VCaP (cell line): ENCODE measurements around the gene TRMT10A.

Experiments
- H3K27ac ChIP-seq: fragments of 450-650 bp; 2 replicates; pipeline ENCODE4 v1.5.1; 2017
- CTCF ChIP-seq: fragments of 450-650 bp; conservative IDR thresholded peaks from 2 replicates; pipeline ENCODE4 v1.5.1; 2017; ENCODE audit warnings: mild to moderate bottlenecking, moderate library complexity

The TRMT10A gene

GRCh38 chr4:99578714-99579113 lies 14.9 kb upstream of the TRMT10A start:
- no peak for TF ChIP-seq CTCF
- H3K27ac ChIP-seq: no peak overlapping the region

GRCh38 chr4:99574530-99575324 lies 10.9 kb upstream of the TRMT10A start, which contains the start of gene MTTP:
Gene MTTP (plus strand): TSS chr4:99574824. CDS start chr4:99574910, 86 bp downstream.
- no peak for TF ChIP-seq CTCF

GRCh38 chr4:99573735-99574368 lies 10.0 kb upstream of the TRMT10A start:
- TF ChIP-seq CTCF: no peak
- no peak overlapping the region for H3K27ac ChIP-seq

More at GRCh38 chr4:99574530-99575324, 10.9 kb upstream of the TRMT10A start, which contains the start of gene MTTP:
- no peak within 1 kb of the TSS for H3K27ac ChIP-seq

- TF ChIP-seq CTCF: no peak
These were observed 8.8 kb upstream of the TRMT10A start for GRCh38 chr4:99572527-99573240.

GRCh38 chr4:99571883-99572282 lies 8.0 kb upstream of the TRMT10A start:
- H3K27ac ChIP-seq: no peak overlapping the region
- TF ChIP-seq CTCF: no peak

More at GRCh38 chr4:99572527-99573240, 8.8 kb upstream of the TRMT10A start:
- H3K27ac ChIP-seq: no peak overlapping the region

- no peak for TF ChIP-seq CTCF
- H3K27ac ChIP-seq: no peak overlapping the region
These were observed 1.1 kb upstream of the TRMT10A start for GRCh38 chr4:99564921-99565320.

GRCh38 chr4:99552872-99553271 lies 11.0 kb downstream of the TRMT10A start:
- no peak overlapping the region for H3K27ac ChIP-seq
- TF ChIP-seq CTCF: no peak
